Measurements from ENCODE around the gene CSTF1. TPM values are rescaled to one million over a fixed set of nuclear protein-coding genes. Genes with fewer than 3 reads are reported as not detected.

CSTF1 gene
- total RNA-seq, 1 donor from 2014 or later: 36.8 TPM

- Mint-ChIP-seq H3K4me3 (no peak overlapping the region), H3K9me3 (no peaks in the 10 kb centered on the region), H3K27ac (no peak overlapping the region), H3K4me1 (peaks cover 17% of the 10 kb centered on the region), H3K27me3 (ENCODE audit: low read depth) (no peaks in the 10 kb centered on the region), H3K36me3 (peaks cover 24% of the 10 kb centered on the region)
- DNase-seq (ENCODE audit: low spot score in 2 of 2, unreplicated experiment in 2 of 2): no peak
- TF ChIP-seq, protein P1, sequence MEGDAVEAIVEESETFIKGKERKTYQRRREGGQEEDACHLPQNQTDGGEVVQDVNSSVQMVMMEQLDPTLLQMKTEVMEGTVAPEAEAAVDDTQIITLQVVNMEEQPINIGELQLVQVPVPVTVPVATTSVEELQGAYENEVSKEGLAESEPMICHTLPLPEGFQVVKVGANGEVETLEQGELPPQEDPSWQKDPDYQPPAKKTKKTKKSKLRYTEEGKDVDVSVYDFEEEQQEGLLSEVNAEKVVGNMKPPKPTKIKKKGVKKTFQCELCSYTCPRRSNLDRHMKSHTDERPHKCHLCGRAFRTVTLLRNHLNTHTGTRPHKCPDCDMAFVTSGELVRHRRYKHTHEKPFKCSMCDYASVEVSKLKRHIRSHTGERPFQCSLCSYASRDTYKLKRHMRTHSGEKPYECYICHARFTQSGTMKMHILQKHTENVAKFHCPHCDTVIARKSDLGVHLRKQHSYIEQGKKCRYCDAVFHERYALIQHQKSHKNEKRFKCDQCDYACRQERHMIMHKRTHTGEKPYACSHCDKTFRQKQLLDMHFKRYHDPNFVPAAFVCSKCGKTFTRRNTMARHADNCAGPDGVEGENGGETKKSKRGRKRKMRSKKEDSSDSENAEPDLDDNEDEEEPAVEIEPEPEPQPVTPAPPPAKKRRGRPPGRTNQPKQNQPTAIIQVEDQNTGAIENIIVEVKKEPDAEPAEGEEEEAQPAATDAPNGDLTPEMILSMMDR (IDR thresholded peaks at IDR 0.05; ENCODE audit: unreplicated experiment): no peak
Observed at GRCh38 chr20:56381501-56381900, 10.9 kb upstream of the CSTF1 start.

DNA sequence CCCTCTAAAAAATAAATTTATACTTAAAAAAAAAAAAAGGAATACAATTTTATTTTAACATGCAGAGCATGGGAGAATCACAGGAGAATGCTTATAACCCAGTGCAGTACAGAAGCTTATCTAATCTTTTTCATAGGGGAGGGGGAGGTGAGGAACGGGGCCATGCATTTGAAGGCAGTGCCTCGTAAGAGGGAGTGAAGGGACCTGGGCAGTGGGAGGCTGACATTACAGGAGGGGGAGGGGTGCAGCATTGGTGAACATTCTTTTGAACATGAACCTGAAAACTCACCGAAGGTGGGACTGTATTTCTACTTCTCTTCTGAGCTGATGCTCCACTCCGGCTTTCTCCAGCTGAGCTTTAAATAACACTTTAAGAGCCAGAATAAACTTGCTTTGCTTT, 9.7 kb upstream of the CSTF1 start:
- H3K4me1 Mint-ChIP-seq: peaks cover 17% of the 10 kb centered on the region

DNA sequence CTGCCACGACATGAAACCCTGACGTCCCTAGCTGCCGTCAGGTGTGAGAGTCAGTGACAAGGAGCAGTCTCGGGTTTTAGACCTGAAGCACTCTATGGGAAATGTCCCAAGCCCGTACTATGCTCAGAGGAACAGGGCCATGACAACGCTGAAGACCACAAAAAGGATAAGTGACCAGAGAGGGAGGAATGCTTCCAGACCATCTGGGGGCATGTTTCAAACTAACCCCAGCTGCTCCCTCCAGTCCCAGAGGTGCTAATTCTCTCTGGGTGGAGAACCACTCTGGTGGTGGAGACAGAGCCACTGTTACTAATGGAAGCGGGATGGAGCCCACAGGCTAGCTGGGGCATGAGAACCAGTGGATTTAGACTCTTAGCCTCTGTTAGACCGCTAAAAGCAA, 9.1 kb upstream of the CSTF1 start:
- Mint-ChIP-seq H3K27me3 (ENCODE audit: low read depth) (no peaks in the 10 kb centered on the region), H3K4me1 (peaks cover 17% of the 10 kb centered on the region), H3K36me3 (peaks cover 22% of the 10 kb centered on the region), H3K4me3 (no peak overlapping the region), H3K9me3 (no peaks in the 10 kb centered on the region), H3K27ac (peak overlapping the region; percentile 58)
- TF ChIP-seq, protein P1 (IDR thresholded peaks at IDR 0.05; ENCODE audit: unreplicated experiment): no peak
- no peak for DNase-seq (ENCODE audit: low spot score in 2 of 2, unreplicated experiment in 2 of 2)

More for the DNA sequence above, 9.7 kb upstream of the CSTF1 start:
- no peaks in the 10 kb centered on the region for H3K9me3 Mint-ChIP-seq
- TF ChIP-seq, protein P1 (IDR thresholded peaks at IDR 0.05; ENCODE audit: unreplicated experiment): no peak
- peak overlapping the region; percentile 20 for H3K4me3 Mint-ChIP-seq
- peaks cover 23% of the 10 kb centered on the region for H3K36me3 Mint-ChIP-seq
- no peaks in the 10 kb centered on the region for H3K27me3 Mint-ChIP-seq (ENCODE audit: low read depth)
- H3K27ac Mint-ChIP-seq: peak overlapping the region; percentile 58
- no peak for DNase-seq (ENCODE audit: low spot score in 2 of 2, unreplicated experiment in 2 of 2)

DNA sequence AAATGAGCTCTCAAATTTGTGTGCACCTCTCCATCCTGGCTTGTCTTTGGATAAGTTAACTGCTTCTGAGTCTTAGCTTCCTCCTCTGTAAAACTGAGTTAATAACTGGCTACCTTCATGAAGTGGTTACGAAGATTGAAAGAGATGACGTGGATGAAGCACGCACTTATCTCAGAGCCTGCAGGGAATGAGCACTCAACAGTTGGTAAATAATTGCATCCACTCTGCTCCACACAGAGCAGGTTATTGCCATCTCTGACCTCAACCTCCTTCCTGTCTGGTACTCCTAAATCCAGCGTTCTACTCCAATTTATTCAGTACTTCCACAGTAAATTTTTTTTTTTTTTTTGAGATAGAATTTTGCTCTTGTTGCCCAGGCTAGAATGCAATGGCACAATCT, 7.3 kb upstream of the CSTF1 start:
- Mint-ChIP-seq H3K9me3 (no peaks in the 10 kb centered on the region), H3K4me3 (no peak overlapping the region), H3K27me3 (ENCODE audit: low read depth) (no peaks in the 10 kb centered on the region), H3K4me1 (peaks cover 17% of the 10 kb centered on the region), H3K36me3 (peaks cover 19% of the 10 kb centered on the region), H3K27ac (no peak overlapping the region)
- TF ChIP-seq, protein P1 (IDR thresholded peaks at IDR 0.05; ENCODE audit: unreplicated experiment): no peak
- no peak for DNase-seq (ENCODE audit: low spot score in 2 of 2, unreplicated experiment in 2 of 2)

DNA sequence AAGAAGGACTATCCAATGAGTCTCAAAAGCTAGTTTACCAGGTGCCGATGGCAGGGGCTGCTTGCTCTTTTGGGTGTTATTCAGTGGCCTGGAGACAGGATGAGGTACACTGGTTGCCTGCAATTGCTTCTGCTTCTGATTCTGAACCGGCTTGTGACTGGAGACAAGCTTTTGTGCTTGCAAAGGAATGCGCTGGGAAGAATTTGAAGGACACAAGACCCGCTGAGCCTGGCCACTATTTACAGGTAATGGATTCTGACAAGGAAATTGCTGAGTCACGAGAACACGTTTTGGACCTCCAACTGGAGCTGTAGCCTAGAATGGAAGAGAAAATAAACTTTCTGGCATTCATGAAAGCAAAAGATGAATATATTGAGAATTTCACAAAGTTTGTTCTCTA, 6.2 kb upstream of the CSTF1 start:
- Mint-ChIP-seq H3K4me1 (peaks cover 20% of the 10 kb centered on the region), H3K36me3 (peaks cover 16% of the 10 kb centered on the region), H3K4me3 (no peak overlapping the region), H3K27me3 (ENCODE audit: low read depth) (no peaks in the 10 kb centered on the region), H3K27ac (no peak overlapping the region), H3K9me3 (no peaks in the 10 kb centered on the region)
- no peak for DNase-seq (ENCODE audit: low spot score in 2 of 2, unreplicated experiment in 2 of 2)
- TF ChIP-seq, protein P1 (IDR thresholded peaks at IDR 0.05; ENCODE audit: unreplicated experiment): no peak

- no peaks in the 10 kb centered on the region for H3K27me3 Mint-ChIP-seq (ENCODE audit: low read depth)
- H3K4me3 Mint-ChIP-seq: no peak overlapping the region
- peaks cover 19% of the 10 kb centered on the region for H3K4me1 Mint-ChIP-seq
- TF ChIP-seq, protein P1 (IDR thresholded peaks at IDR 0.05; ENCODE audit: unreplicated experiment): no peak
- DNase-seq (ENCODE audit: low spot score in 2 of 2, unreplicated experiment in 2 of 2): no peak
- no peak overlapping the region for H3K27ac Mint-ChIP-seq
- H3K9me3 Mint-ChIP-seq: no peaks in the 10 kb centered on the region
- H3K36me3 Mint-ChIP-seq: peaks cover 16% of the 10 kb centered on the region
Observed at GRCh38 chr20:56388882-56389281, 3.6 kb upstream of the CSTF1 start.

Data from mesothelial cell of epicardium (in vitro differentiated cells).